PC-3 (cell line): ENCODE results near the gene PCBP1. TPM values are rescaled to one million over a fixed set of nuclear protein-coding genes. Genes with fewer than 3 reads are reported as not detected.

Experiments used
- ATAC-seq: fragments of 200-7000 bp; cut with Tn5 transposase; 2 replicates; pipeline ENCODE4 v1.9.1; 2020; ENCODE audit warnings: mild to moderate bottlenecking, moderate library complexity
- BruUV-seq: library from RNA; stranded (reverse); fragments of 400-500 nt; replicated peaks from 2 replicates; lab custom pipeline; 2021; lab: Mats Ljungman, UMichigan
- CTCF ChIA-PET: fragments of 300-600 bp; sonication (Branson Sonifier 250); formaldehyde crosslinking; loops from one replicate; lab custom pipeline; 2022; ENCODE audit warnings: antibody characterized with exemption; lab: Charles Lee
- POLR2A ChIA-PET: fragments of 300-600 bp; sonication (Branson Sonifier 250); formaldehyde crosslinking; loops from one replicate; lab custom pipeline; 2022; ENCODE audit warnings: antibody characterized with exemption; ENCODE audit not compliant: unreplicated experiment; lab: Charles Lee
- DNase-seq: peaks from one replicate; pipeline ENCODE4 v3.0.0-alpha.2; 2015
- H2AFZ ChIP-seq: fragments of 300-600 bp; sonication (generic); 2 replicates; pipeline ENCODE4 v1.6.0; 2016; ENCODE audit warnings: antibody characterized with exemption, low read length
- H3F3A ChIP-seq: fragments of 300-600 bp; sonication (generic); one replicate; pipeline ENCODE4 v1.6.0; 2017; ENCODE audit warnings: antibody characterized with exemption, low read length, control low read depth, mild to moderate bottlenecking; ENCODE audit not compliant: unreplicated experiment
- H3K27ac ChIP-seq: fragments of 300-600 bp; sonication (generic); 2 replicates; pipeline ENCODE4 v1.5.1; 2016; ENCODE audit warnings: mild to moderate bottlenecking, low read length
- H3K27me3 ChIP-seq: fragments of 300-600 bp; sonication (generic); 2 replicates; pipeline ENCODE4 v1.6.1; 2016; ENCODE audit warnings: low read length, mixed read lengths
- H3K36me3 ChIP-seq: fragments of 300-600 bp; sonication (generic); 2 replicates; pipeline ENCODE4 v1.6.1; 2016; ENCODE audit warnings: low read depth, mixed run types, low read length, mixed read lengths
- H3K4me1 ChIP-seq: fragments of 300-600 bp; sonication (generic); 2 replicates; pipeline ENCODE4 v1.5.1; 2016; ENCODE audit warnings: low read length; ENCODE audit not compliant: insufficient read depth
- H3K4me2 ChIP-seq: fragments of 300-600 bp; sonication (generic); 2 replicates; pipeline ENCODE4 v1.6.0; 2016; ENCODE audit warnings: low read length
- H3K4me3 ChIP-seq: fragments of 300-600 bp; sonication (generic); 2 replicates; pipeline ENCODE4 v1.5.1; 2016; ENCODE audit warnings: mild to moderate bottlenecking, low read length, mixed read lengths
- H3K79me2 ChIP-seq: fragments of 300-600 bp; sonication (generic); 2 replicates; pipeline ENCODE4 v1.6.1; 2017; ENCODE audit warnings: low read length, mixed read lengths
- H3K9ac ChIP-seq: fragments of 300-600 bp; sonication (generic); 2 replicates; pipeline ENCODE4 v1.6.0; 2016; ENCODE audit warnings: mild to moderate bottlenecking, low read length
- H3K9me2 ChIP-seq: fragments of 300-600 bp; sonication (generic); replicated peaks from 2 replicates; pipeline ENCODE4 v1.6.1; 2016; ENCODE audit warnings: mixed run types, low read length, mixed read lengths
- H3K9me3 ChIP-seq: fragments of 300-600 bp; sonication (generic); 2 replicates; pipeline ENCODE4 v1.6.1; 2016; ENCODE audit warnings: low read length, mixed read lengths
- H4K20me1 ChIP-seq: fragments of 300-600 bp; sonication (generic); 2 replicates; pipeline ENCODE4 v1.6.1; 2016; ENCODE audit warnings: low read length, mixed read lengths
- CTCF ChIP-seq: fragments of 300-600 bp; sonication (generic); conservative IDR thresholded peaks from 2 replicates; pipeline ENCODE4 v1.5.1; 2017; ENCODE audit warnings: antibody characterized with exemption, low read depth, mild to moderate bottlenecking, low read length
- EZH2 ChIP-seq: fragments of 300-600 bp; sonication (generic); IDR thresholded peaks from one replicate; pipeline ENCODE4 v1.6.1; 2017; ENCODE audit warnings: antibody characterized with exemption, mild to moderate bottlenecking, low read length; ENCODE audit not compliant: unreplicated experiment
- EZH2phosphoT487 ChIP-seq: fragments of 300-600 bp; sonication (generic); IDR thresholded peaks from 2 replicates; pipeline ENCODE4 v1.6.1; 2018; ENCODE audit warnings: mild to moderate bottlenecking, antibody characterized with exemption, low read length, borderline replicate concordance
- intact Hi-C: fragments of 100-400 bp; cut with micrococcal nuclease; formaldehyde crosslinking; loops from 2 replicates; pipeline ENCODE4 v1.9.0; 2023
- total RNA-seq: library from RNA; depleted of rRNA; stranded (reverse); fragments of >200 nt; gene quantifications from 2 replicates; pipeline ENCODE4 v1.2.3, GENCODE V29; 2014

PCBP1 gene
- total RNA-seq, 1 experiment from 2014 or later = 39.2 TPM

DNA sequence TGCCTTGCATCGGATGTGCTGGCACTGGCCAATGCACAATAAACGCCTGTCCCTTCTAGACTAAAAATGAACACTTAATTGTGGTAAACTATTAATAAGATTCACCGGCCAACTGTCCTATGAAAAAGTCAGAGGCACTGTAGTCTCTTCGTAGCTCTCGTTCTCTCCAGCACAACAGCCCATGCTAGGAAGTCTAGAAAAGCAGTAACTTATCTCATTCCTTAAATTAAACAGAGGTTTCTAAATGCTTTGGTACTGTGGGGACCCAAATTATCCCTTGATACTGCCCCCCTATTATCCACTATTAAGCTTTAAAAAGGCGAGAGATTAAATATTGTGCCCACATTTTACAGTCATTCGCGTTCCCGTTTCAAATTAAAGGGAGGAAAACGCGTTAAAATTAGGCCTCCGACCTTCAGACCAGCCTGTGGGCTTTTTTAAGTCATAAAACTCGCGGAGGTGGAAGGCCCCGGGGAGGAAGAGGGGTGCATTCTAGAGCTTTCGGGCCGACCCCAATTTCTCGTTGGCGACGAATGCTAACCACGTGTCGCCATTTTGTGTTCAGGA, 1.5 kb upstream of the PCBP1 start:
- peak overlapping the region; percentile 99; the same call in 1 of the 2 replicates for H2AFZ ChIP-seq
- H3K27me3 ChIP-seq = no peaks in the 10 kb centered on the region
- no peak for ATAC-seq
- H4K20me1 ChIP-seq = peaks cover 10% of the 10 kb centered on the region
- H3K9ac ChIP-seq = peak overlapping the region; percentile 100
- no TSS peak for BruUV-seq
- ChIA-PET POLR2A (interaction anchor here (0.6 to 0.8 kb wide), 2 partner anchors 38 to 156 kb away, joined by 5 to 20 read pairs; no protein-coding TSS in a partner anchor), CTCF (interaction anchor here (0.6 to 0.7 kb wide), 2 partner anchors 50 to 171 kb away, joined by 4 read pairs; no protein-coding TSS in a partner anchor)
- peaks cover 17% of the 10 kb centered on the region for H3K36me3 ChIP-seq
- H3K9me3 ChIP-seq = no peaks in the 10 kb centered on the region
- TF ChIP-seq CTCF = no peak
- no peak for TF ChIP-seq EZH2
- no peak for TF ChIP-seq EZH2phosphoT487
- peaks cover 55% of the 10 kb centered on the region for H3K4me1 ChIP-seq
- peak overlapping the region; percentile 98 for H3K4me2 ChIP-seq
- peak overlapping the region; percentile 100 for H3K27ac ChIP-seq
- H3K4me3 ChIP-seq = peak overlapping the region; percentile 83
- no peak for DNase-seq
- peaks cover 15% of the 10 kb centered on the region for H3F3A ChIP-seq
- intact Hi-C loops = loop anchor here (5.0 kb wide), 1 partner anchor 37 kb away; no protein-coding TSS in a partner anchor
- H3K79me2 ChIP-seq = peaks cover 56% of the 10 kb centered on the region
- no peaks in the 10 kb centered on the region for H3K9me2 ChIP-seq

GRCh38 chr2:70086278-70086837, 919 bp upstream of the PCBP1 start:
- Histone ChIP-seq H3K27ac (peak overlapping the region; percentile 100), H3K79me2 (peaks cover 56% of the 10 kb centered on the region), H3K9ac (peak overlapping the region; percentile 100), H3K4me1 (peaks cover 55% of the 10 kb centered on the region), H3K9me2 (no peaks in the 10 kb centered on the region), H3F3A (peaks cover 15% of the 10 kb centered on the region), H3K4me2 (peak overlapping the region; percentile 98), H3K4me3 (peak overlapping the region; percentile 83), H2AFZ (peak overlapping the region; percentile 99), H3K27me3 (no peaks in the 10 kb centered on the region), H4K20me1 (peaks cover 10% of the 10 kb centered on the region), H3K36me3 (peaks cover 15% of the 10 kb centered on the region), H3K9me3 (no peaks in the 10 kb centered on the region)
- intact Hi-C loops = loop anchor here (5.0 kb wide), 1 partner anchor 36 kb away; no protein-coding TSS in a partner anchor
- ChIA-PET POLR2A (interaction anchor here (0.6 kb wide), 2 partner anchors 155 to 260 kb away, joined by 3 to 5 read pairs; no protein-coding TSS in a partner anchor), CTCF (no interaction called here)
- TF ChIP-seq EZH2 (no peak), EZH2phosphoT487 (no peak), CTCF (no peak)
- peak; percentile 65 for DNase-seq
- TSS peak; percentile 53 for BruUV-seq
- ATAC-seq = no peak
